Upper lobe of right lung (tissue), 1 donor: Measurements from ENCODE around the gene CEACAM21. TPM values are rescaled to one million over a fixed set of nuclear protein-coding genes. Genes with fewer than 3 reads are reported as not detected.

ENCODE experiments used
- ATAC-seq: fragments of 200-7000 bp; cut with Tn5 transposase; one replicate; pipeline ENCODE4 v1.9.1; 2020; ENCODE audit warnings: mild to moderate bottlenecking, moderate library complexity
- DNase-seq: peaks from one replicate; pipeline ENCODE4 v3.0.0-alpha.2; 2020
- H3K27ac ChIP-seq: fragments of 200-600 bp; one replicate; pipeline ENCODE4 v1.8.0; 2022
- H3K27me3 ChIP-seq: fragments of 200-600 bp; one replicate; pipeline ENCODE4 v1.8.0; 2022; ENCODE audit warnings: mild to moderate bottlenecking
- H3K36me3 ChIP-seq: fragments of 200-600 bp; one replicate; pipeline ENCODE4 v1.8.0; 2022
- H3K4me1 ChIP-seq: fragments of 200-600 bp; one replicate; pipeline ENCODE4 v1.8.0; 2022
- H3K4me3 ChIP-seq: fragments of 200-600 bp; one replicate; pipeline ENCODE4 v1.8.0; 2022; ENCODE audit warnings: mild to moderate bottlenecking
- H3K9me3 ChIP-seq: fragments of 200-600 bp; one replicate; pipeline ENCODE4 v1.8.0; 2022
- intact Hi-C: fragments of 100-400 bp; cut with DNase I; formaldehyde crosslinking; loops from one replicate; pipeline ENCODE4 v1.11.0; 2022
- total RNA-seq: library from RNA; stranded (reverse); fragmentation: NEBNext Ultra II Directional; extraction: Animal tissue kit (Norgen Biotek cat#: 25700); gene quantifications from one replicate; pipeline ENCODE4 v1.2.1, GENCODE V29; 2021
- TF ChIP-seq, protein P1 (sequence below): fragments of 200-600 bp; IDR thresholded peaks from one replicate; pipeline ENCODE4 v1.8.0; 2022; ENCODE audit warnings: antibody characterized with exemption
- donor health status: DM: no; HTN: yes; CAD: no; lungs with severe emphysema.

The CEACAM21 gene
- total RNA-seq, 1 donor from 2014 or later, result 16.3 TPM

- Histone ChIP-seq H3K4me3 (no peak overlapping the region), H3K4me1 (no peaks in the 10 kb centered on the region), H3K27me3 (no peaks in the 10 kb centered on the region), H3K27ac (no peak overlapping the region), H3K9me3 (no peaks in the 10 kb centered on the region), H3K36me3 (no peaks in the 10 kb centered on the region)
- no peak for ATAC-seq
- TF ChIP-seq, protein P1, sequence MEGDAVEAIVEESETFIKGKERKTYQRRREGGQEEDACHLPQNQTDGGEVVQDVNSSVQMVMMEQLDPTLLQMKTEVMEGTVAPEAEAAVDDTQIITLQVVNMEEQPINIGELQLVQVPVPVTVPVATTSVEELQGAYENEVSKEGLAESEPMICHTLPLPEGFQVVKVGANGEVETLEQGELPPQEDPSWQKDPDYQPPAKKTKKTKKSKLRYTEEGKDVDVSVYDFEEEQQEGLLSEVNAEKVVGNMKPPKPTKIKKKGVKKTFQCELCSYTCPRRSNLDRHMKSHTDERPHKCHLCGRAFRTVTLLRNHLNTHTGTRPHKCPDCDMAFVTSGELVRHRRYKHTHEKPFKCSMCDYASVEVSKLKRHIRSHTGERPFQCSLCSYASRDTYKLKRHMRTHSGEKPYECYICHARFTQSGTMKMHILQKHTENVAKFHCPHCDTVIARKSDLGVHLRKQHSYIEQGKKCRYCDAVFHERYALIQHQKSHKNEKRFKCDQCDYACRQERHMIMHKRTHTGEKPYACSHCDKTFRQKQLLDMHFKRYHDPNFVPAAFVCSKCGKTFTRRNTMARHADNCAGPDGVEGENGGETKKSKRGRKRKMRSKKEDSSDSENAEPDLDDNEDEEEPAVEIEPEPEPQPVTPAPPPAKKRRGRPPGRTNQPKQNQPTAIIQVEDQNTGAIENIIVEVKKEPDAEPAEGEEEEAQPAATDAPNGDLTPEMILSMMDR, result no peak
- intact Hi-C loops, result no loop called here
- no peak for DNase-seq
Observed at GRCh38 chr19:41627966-41628675, 52.2 kb downstream of the CEACAM21 start.

Other genes with a start within 250 kb of the CEACAM21 start
- gene TGFB1, start 222.2 kb upstream of the CEACAM21 start, total RNA-seq, result 99.0 TPM
- gene B9D2, start 212.0 kb upstream of the CEACAM21 start, total RNA-seq, result 5.5 TPM
- 19.5 TPM for gene TMEM91, start 199.6 kb upstream of the CEACAM21 start, total RNA-seq
- gene EXOSC5, start 178.8 kb upstream of the CEACAM21 start, total RNA-seq, result 12.4 TPM
- gene BCKDHA, start 178.3 kb upstream of the CEACAM21 start, total RNA-seq, result 15.0 TPM
- gene B3GNT8, start 148.8 kb upstream of the CEACAM21 start, total RNA-seq, result 31.3 TPM
- gene DMAC2, start 136.3 kb upstream of the CEACAM21 start, total RNA-seq, result 54.9 TPM
- gene ERICH4, start 133.0 kb upstream of the CEACAM21 start, total RNA-seq, result not detected
- gene CEACAM4, start 50.9 kb downstream of the CEACAM21 start, total RNA-seq, result 4.6 TPM
- gene CEACAM7, start 112.1 kb downstream of the CEACAM21 start, total RNA-seq, result not detected
- gene CEACAM5, start 132.5 kb downstream of the CEACAM21 start, total RNA-seq, result 35.0 TPM
- gene CEACAM6, start 179.4 kb downstream of the CEACAM21 start, total RNA-seq, result 732 TPM
- 1.2 TPM for gene CEACAM3, start 220.4 kb downstream of the CEACAM21 start, total RNA-seq